Nephron progenitor cell (in vitro differentiated cells): ENCODE measurements around the gene KRTAP2-3.
"Not testable (repeated sequence)": the region's sequence is repeated elsewhere in the genome, so short reads cannot be mapped to it uniquely, and the experiment has no call there.

Experiments
- DNase-seq: peaks from one replicate; pipeline ENCODE4 v3.0.0; 2021
- H3K27ac Mint-ChIP-seq: 2 replicates; pipeline ENCODE4 v1.8.0; 2021; ENCODE audit warnings: mild to moderate bottlenecking, moderate library complexity, mixed read lengths
- H3K27me3 Mint-ChIP-seq: 2 replicates; pipeline ENCODE4 v1.8.0; 2021; ENCODE audit warnings: mild to moderate bottlenecking, low read depth, mixed read lengths; ENCODE audit not compliant: poor library complexity
- H3K36me3 Mint-ChIP-seq: 2 replicates; pipeline ENCODE4 v1.8.0; 2021; ENCODE audit warnings: low read depth, mixed read lengths
- H3K4me1 Mint-ChIP-seq: 2 replicates; pipeline ENCODE4 v1.8.0; 2021; ENCODE audit warnings: mixed read lengths
- H3K4me3 Mint-ChIP-seq: 2 replicates; pipeline ENCODE4 v1.8.0; 2021; ENCODE audit warnings: mild to moderate bottlenecking, moderate library complexity, mixed read lengths
- H3K9me3 Mint-ChIP-seq: 2 replicates; pipeline ENCODE4 v1.8.0; 2021; ENCODE audit warnings: mild to moderate bottlenecking, moderate library complexity, mixed read lengths
- TF ChIP-seq, protein P1 (sequence below): fragments of 200-600 bp; sonication (generic); IDR thresholded peaks from 2 replicates; pipeline ENCODE4 v1.5.0; 2021; ENCODE audit warnings: antibody characterized with exemption

KRTAP2-3 gene

DNA sequence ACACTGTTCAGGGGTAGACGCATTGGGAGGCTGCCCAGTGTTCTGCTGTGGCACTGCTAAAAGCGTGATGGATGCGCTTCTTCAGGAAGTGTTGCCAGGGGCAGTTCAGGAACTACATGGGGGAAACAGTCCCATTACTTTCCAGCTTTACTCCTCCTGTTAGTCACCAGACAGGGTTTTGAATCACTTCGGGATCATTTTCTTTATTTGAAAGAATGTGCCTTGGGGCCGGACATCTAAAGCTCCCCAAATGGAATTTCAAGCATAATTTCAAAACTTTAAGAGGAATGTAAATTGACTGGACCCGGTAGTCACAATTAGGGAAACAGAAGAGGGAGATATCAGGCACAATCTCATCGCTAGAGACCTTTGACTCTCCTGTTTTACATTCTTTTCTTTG, 11.5 kb downstream of the KRTAP2-3 start:
- H3K36me3 Mint-ChIP-seq: no peaks in the 10 kb centered on the region
- H3K27me3 Mint-ChIP-seq: peaks cover 3% of the 10 kb centered on the region
- DNase-seq: no peak
- TF ChIP-seq, protein P1, sequence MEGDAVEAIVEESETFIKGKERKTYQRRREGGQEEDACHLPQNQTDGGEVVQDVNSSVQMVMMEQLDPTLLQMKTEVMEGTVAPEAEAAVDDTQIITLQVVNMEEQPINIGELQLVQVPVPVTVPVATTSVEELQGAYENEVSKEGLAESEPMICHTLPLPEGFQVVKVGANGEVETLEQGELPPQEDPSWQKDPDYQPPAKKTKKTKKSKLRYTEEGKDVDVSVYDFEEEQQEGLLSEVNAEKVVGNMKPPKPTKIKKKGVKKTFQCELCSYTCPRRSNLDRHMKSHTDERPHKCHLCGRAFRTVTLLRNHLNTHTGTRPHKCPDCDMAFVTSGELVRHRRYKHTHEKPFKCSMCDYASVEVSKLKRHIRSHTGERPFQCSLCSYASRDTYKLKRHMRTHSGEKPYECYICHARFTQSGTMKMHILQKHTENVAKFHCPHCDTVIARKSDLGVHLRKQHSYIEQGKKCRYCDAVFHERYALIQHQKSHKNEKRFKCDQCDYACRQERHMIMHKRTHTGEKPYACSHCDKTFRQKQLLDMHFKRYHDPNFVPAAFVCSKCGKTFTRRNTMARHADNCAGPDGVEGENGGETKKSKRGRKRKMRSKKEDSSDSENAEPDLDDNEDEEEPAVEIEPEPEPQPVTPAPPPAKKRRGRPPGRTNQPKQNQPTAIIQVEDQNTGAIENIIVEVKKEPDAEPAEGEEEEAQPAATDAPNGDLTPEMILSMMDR: no peak
- H3K4me3 Mint-ChIP-seq: no peak overlapping the region
- peaks cover 17% of the 10 kb centered on the region for H3K9me3 Mint-ChIP-seq
- H3K4me1 Mint-ChIP-seq: no peaks in the 10 kb centered on the region
- H3K27ac Mint-ChIP-seq: no peak overlapping the region

DNA sequence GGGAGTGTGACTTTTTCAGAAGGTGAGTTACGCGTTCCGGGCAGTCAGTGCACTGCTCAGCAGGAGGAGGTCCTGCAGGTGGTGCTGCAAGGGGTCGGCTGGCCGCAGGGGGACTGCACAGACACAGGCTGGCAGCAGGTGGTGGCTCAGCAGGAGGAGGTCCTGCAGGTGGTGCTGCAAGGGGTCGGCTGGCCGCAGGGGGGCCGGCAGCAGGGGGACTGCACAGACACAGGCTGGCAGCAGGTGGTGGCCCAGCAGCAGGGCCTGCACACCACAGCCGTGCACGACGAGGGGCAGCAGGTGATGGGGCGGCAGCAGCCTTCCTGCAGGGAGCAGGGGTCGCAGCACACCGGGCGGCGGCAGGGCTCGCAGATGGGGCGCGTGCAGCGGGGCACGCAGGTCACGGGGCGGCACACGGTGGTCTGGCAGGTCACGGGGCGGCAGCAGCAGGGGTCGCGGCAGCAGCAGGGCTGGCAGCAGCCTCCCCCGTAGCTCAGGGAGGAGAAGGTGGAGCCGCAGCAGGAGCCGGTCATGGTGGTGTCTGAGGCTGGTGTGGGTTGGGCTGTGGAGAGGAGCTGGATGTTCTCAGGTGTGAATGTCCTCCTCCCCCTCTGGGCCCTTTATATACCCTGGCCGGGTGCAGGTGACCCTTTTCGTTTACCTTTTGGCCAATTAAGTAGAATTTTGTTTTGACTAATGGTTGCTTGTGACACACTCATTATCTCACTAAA, 13.0 kb downstream of the KRTAP2-3 start, which contains the start of gene KRTAP2-1:
Gene KRTAP2-1, minus strand, starts transcription at position 582 of the 731 bp plus-strand sequence. Its CDS starts 49 bp downstream, at position 533.
- not testable (repeated sequence) for H3K36me3 Mint-ChIP-seq, H3K27ac Mint-ChIP-seq, H3K4me1 Mint-ChIP-seq

DNA sequence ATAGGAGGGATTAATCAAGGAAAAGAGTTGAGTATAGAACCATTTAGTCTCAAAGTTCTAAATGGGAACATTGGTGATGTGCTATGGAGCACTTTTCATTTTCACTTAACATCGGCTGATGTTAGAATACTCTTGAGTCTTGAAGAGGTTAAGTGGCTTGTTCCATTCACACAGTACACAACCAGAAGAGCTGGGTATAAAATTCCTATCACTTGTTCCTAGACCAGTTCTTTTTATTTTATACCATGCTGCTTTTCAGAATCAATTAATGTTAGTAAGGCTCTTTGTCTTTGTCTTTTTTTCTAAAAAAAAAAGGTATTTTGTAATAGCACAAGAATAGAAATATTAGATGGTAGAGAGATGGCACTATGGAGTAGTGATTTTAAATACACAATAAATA, 17.0 kb downstream of the KRTAP2-3 start:
- H3K36me3 Mint-ChIP-seq: no peaks in the 10 kb centered on the region
- H3K9me3 Mint-ChIP-seq: peaks cover 17% of the 10 kb centered on the region
- no peak overlapping the region for H3K4me3 Mint-ChIP-seq
- no peak for DNase-seq
- H3K27ac Mint-ChIP-seq: no peak overlapping the region
- no peaks in the 10 kb centered on the region for H3K4me1 Mint-ChIP-seq
- H3K27me3 Mint-ChIP-seq: peaks cover 3% of the 10 kb centered on the region
- TF ChIP-seq, protein P1: no peak

More for the DNA sequence above, 13.0 kb downstream of the KRTAP2-3 start, which contains the start of gene KRTAP2-1:
- not testable (repeated sequence) for H3K4me3 Mint-ChIP-seq, H3K27me3 Mint-ChIP-seq, DNase-seq
- H3K9me3 Mint-ChIP-seq: peaks cover 17% of the 10 kb centered on the region

DNA sequence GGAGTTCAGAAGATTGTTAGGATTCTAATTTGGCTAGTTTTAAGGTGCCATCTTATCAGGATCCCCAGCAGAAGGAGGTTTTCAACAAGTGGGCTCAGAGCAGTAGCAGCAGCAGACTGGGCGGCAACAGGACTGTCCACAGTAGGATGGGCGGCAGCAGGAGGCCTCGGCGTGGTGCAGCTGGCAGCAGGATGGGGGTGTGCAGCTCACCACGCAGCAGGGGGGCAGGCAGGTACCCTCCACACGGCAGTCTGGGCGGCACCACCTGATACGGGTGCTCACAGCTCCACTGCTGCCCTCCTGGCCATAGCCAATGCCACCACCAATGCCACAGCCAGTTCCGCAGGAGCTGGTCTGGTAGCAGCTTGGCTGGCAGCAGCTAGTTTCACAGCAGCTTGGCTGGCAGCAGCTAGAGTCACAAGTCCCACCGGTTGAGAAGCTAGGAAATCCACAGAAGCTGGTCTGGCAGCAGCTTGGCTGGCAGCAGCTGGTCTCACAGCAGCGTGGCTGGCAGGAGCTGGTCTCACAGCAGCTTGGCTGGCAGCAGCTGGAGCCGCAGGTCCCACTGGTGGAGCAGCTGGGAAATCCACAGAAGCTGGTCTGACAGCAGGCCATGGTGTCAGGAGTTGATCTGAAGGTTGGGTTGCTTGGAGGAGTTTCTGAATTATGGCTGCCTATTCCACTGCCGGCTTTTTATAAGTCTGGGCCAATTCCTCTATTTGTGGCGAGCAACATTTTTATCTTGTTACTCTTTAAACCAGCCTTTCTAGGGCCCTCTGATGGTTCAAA, 18.9 kb downstream of the KRTAP2-3 start, which contains the start of gene KRTAP1-1:
Gene KRTAP1-1, minus strand, starts transcription at position 668 of the 789 bp plus-strand sequence. Its CDS starts 53 bp downstream, at position 615.
- not testable (repeated sequence) for H3K4me3 Mint-ChIP-seq

DNA sequence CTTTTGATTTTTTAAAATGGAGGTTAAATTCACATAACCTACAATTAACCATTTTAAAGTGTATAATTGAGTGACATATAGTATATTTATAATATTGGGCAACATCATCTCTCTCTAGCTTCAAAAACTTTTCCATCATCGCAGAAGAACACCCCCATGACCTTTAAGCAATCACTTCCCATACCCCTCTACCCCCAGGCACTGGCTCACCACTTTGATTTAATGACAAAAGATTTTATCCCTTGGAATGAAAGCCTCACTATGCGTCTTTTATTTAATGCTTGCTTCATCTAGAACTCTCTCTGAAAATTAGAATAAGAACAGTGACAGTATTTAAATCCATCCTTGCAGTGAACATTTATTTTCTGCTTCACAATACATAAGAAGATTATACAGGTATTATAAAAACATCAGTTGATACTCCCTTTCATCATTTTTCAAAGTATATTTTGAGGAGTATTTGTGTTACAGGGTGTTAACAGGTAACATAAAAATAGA, 22.0 kb downstream of the KRTAP2-3 start:
- TF ChIP-seq, protein P1: no peak
- H3K27ac Mint-ChIP-seq: no peak overlapping the region
- H3K36me3 Mint-ChIP-seq: no peaks in the 10 kb centered on the region
- no peak overlapping the region for H3K4me3 Mint-ChIP-seq
- H3K4me1 Mint-ChIP-seq: no peaks in the 10 kb centered on the region
- no peak for DNase-seq
- peaks cover 7% of the 10 kb centered on the region for H3K9me3 Mint-ChIP-seq
- peaks cover 3% of the 10 kb centered on the region for H3K27me3 Mint-ChIP-seq

More for the DNA sequence above, 18.9 kb downstream of the KRTAP2-3 start, which contains the start of gene KRTAP1-1:
- not testable (repeated sequence) for H3K36me3 Mint-ChIP-seq, H3K4me1 Mint-ChIP-seq, H3K27ac Mint-ChIP-seq, DNase-seq, H3K27me3 Mint-ChIP-seq
- H3K9me3 Mint-ChIP-seq: peaks cover 17% of the 10 kb centered on the region

DNA sequence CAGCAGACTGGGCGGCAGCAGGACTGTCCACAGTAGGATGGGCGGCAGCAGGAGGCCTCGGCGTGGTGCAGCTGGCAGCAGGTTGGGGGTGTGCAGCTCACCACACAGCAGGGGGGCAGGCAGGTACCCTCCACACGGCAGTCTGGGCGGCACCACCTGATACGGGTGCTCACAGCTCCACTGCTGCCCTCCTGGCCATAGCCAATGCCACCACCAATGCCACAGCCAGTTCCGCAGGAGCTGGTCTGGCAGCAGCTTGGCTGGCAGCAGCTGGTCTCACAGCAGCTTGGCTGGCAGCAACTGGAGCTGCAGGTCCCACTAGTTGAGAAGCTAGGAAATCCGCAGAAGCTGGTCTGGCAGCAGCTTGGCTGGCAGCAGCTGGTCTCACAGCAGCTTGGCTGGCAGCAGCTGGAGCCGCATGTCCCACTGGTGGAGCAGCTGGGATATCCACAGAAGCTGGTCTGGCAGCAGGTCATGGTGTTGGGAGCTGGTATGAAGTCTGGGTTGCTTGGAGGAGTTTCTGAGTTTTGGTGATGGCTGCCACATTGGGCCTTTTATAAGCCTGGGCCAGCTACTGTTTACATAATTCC, 25.5 kb downstream of the KRTAP2-3 start, which contains the start of gene KRTAP1-3:
Gene KRTAP1-3, minus strand, starts transcription at position 529 of the 590 bp plus-strand sequence. Its CDS starts 53 bp downstream, at position 476.
- not testable (repeated sequence) for H3K27ac Mint-ChIP-seq, H3K4me1 Mint-ChIP-seq, H3K27me3 Mint-ChIP-seq, H3K4me3 Mint-ChIP-seq, DNase-seq, H3K9me3 Mint-ChIP-seq, H3K36me3 Mint-ChIP-seq
